HG03108 (cell line): Measurements from ENCODE around the gene DRC3.
"Not testable (repeated sequence)": the region's sequence is repeated elsewhere in the genome, so short reads cannot be mapped to it uniquely, and the experiment has no call there.

Experiments used
- ATAC-seq: cut with Tn5 transposase; IDR thresholded peaks from one replicate; pipeline ENCODE4 v1.9.1; 2021; ENCODE audit warnings: moderate library complexity; ENCODE audit not compliant: unreplicated experiment

The DRC3 gene

GRCh38 chr17:17990282-17990681 is 17.6 kb downstream of the DRC3 start:
- ATAC-seq, result no peak

GRCh38 chr17:17993366-17993765 is 20.7 kb downstream of the DRC3 start:
- no peak for ATAC-seq

GRCh38 chr17:17993852-17994251 is 21.2 kb downstream of the DRC3 start:
- ATAC-seq, result no peak

- ATAC-seq, result no peak
Measured at GRCh38 chr17:17994271-17995069, 21.8 kb downstream of the DRC3 start.

GRCh38 chr17:17995887-17996286 is 23.2 kb downstream of the DRC3 start:
- not testable (repeated sequence) for ATAC-seq

- ATAC-seq, result no peak
Measured at GRCh38 chr17:17998934-17999333, 26.3 kb downstream of the DRC3 start.

GRCh38 chr17:17999364-18000029 is 26.8 kb downstream of the DRC3 start:
- ATAC-seq, result no peak

GRCh38 chr17:18000030-18000408 is 27.4 kb downstream of the DRC3 start:
- no peak for ATAC-seq

- no peak for ATAC-seq
Measured at GRCh38 chr17:18002171-18002570, 29.5 kb downstream of the DRC3 start.

- ATAC-seq, result no peak
Measured at GRCh38 chr17:18004345-18004744, 31.7 kb downstream of the DRC3 start.

GRCh38 chr17:18004884-18005305 is 32.2 kb downstream of the DRC3 start:
- no peak for ATAC-seq

GRCh38 chr17:18005496-18005895 is 32.8 kb downstream of the DRC3 start:
- ATAC-seq, result no peak

- ATAC-seq, result no peak
Measured at GRCh38 chr17:18006495-18007239, 34.0 kb downstream of the DRC3 start.

- ATAC-seq, result no peak
Measured at GRCh38 chr17:18008496-18009268, 36.0 kb downstream of the DRC3 start.

- ATAC-seq, result no peak
Measured at GRCh38 chr17:18009609-18010420, 37.2 kb downstream of the DRC3 start.

GRCh38 chr17:18011286-18011685 is 38.6 kb downstream of the DRC3 start:
- no peak for ATAC-seq

- no peak for ATAC-seq
Measured at GRCh38 chr17:18014006-18014405, 41.3 kb downstream of the DRC3 start.

- no peak for ATAC-seq
Measured at GRCh38 chr17:18015593-18015992, 42.9 kb downstream of the DRC3 start.

- ATAC-seq, result no peak
Measured at GRCh38 chr17:18016426-18016825, 43.8 kb downstream of the DRC3 start.

- ATAC-seq, result no peak
Measured at GRCh38 chr17:18017958-18018357, 45.3 kb downstream of the DRC3 start.
